Measurements from ENCODE around the gene ARPIN. TPM values are rescaled to one million over a fixed set of nuclear protein-coding genes. Genes with fewer than 3 reads are reported as not detected.

ARPIN gene
- total and polyA plus RNA-seq, 7 donors, result 16.2 to 33.5 (median 19.3) TPM

DNA sequence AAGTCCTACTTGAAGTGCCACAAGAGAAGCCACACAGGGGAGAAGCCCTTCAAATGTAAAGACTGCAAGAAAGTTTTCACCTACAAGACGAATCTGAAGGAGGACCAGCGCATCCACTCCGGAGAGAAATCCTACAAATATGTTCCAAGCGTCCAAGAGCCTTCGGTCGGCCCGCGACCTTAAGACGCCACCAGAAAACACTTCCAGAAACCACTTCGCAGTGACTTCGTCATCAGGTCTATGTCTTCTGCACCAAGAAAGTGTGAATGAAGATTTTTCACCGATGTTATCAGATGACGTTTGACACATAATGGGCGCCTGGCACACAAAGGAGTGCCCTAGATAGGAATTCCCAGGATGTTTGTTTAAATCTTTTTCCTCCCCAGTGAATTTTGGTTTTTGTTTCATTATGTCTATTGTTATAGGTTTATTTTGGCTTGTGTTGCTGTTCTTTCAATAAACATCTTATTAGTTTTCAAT is 24.1 kb upstream of the ARPIN start:
- 85 to 90% methylated on average over 14 of the region's 14 CpGs for WGBS, 2 donors
- TF ChIP-seq, protein P1, sequence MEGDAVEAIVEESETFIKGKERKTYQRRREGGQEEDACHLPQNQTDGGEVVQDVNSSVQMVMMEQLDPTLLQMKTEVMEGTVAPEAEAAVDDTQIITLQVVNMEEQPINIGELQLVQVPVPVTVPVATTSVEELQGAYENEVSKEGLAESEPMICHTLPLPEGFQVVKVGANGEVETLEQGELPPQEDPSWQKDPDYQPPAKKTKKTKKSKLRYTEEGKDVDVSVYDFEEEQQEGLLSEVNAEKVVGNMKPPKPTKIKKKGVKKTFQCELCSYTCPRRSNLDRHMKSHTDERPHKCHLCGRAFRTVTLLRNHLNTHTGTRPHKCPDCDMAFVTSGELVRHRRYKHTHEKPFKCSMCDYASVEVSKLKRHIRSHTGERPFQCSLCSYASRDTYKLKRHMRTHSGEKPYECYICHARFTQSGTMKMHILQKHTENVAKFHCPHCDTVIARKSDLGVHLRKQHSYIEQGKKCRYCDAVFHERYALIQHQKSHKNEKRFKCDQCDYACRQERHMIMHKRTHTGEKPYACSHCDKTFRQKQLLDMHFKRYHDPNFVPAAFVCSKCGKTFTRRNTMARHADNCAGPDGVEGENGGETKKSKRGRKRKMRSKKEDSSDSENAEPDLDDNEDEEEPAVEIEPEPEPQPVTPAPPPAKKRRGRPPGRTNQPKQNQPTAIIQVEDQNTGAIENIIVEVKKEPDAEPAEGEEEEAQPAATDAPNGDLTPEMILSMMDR (IDR thresholded peaks at IDR 0.05), result no peak
- TF ChIP-seq POLR2A (IDR thresholded peaks at IDR 0.05) (no peak), POLR2AphosphoS5 (IDR thresholded peaks at IDR 0.05) (no peak), EP300 (IDR thresholded peaks at IDR 0.05) (no peak)
- Histone ChIP-seq H3K4me3 (no peak overlapping the region), H3K9me3 (no peaks in the 10 kb centered on the region), H3K36me3 (no peaks in the 10 kb centered on the region), H3K27me3 (no peaks in the 10 kb centered on the region), H3K4me1 (peaks cover 0 to 5% (median 0%) of the 10 kb centered on the region in 4 donors), H3K27ac (no peak overlapping the region)
- intact Hi-C loops (cut with DNase I), result no loop called here
- no peak for DNase-seq

DNA sequence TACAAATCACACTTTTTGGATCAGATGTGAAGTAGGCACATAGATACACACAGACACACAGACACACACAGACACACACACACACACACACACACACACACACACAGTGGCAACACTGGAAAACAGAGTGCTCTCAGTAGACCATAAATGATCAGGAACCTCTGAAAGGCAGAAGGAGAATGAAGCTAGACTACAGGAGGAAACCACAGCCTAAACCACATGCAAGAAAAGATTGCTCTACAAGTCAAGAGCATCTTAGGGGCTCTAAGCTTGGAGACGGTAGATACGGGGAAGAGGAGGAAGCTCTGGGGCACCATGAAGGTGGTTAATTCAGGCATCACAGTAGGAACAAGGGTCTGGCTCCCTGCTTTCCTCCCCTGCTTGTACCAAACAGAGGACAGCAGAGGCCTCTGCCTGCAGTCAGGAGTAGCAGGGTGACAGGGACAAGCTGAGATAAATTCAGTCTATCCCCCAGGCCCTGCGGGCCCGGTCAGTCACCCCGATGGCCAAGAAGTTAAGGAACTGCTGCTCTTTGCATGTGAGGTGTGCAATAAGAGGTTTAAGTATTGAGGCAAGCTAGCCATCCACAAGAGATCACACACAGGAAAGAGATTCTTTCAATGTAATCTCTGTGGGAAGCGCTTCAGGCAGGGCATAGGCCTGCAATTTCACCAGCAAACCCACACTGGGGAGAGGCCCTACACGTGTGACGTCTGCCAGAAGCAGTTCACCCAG is 23.5 kb upstream of the ARPIN start:
- Histone ChIP-seq H3K36me3 (no peaks in the 10 kb centered on the region), H3K27ac (no peak overlapping the region), H3K27me3 (no peaks in the 10 kb centered on the region), H3K4me3 (no peak overlapping the region), H3K9me3 (no peaks in the 10 kb centered on the region), H3K4me1 (peaks cover 0 to 5% (median 0%) of the 10 kb centered on the region in 4 donors)
- TF ChIP-seq POLR2A (IDR thresholded peaks at IDR 0.05) (no peak), EP300 (IDR thresholded peaks at IDR 0.05) (no peak), POLR2AphosphoS5 (IDR thresholded peaks at IDR 0.05) (no peak)
- TF ChIP-seq, protein P1 (IDR thresholded peaks at IDR 0.05), result no peak
- WGBS, 2 donors, result 67 to 85% methylated on average over 8 of the region's 8 CpGs
- DNase-seq, result no peak
- intact Hi-C loops (cut with DNase I), result no loop called here

DNA sequence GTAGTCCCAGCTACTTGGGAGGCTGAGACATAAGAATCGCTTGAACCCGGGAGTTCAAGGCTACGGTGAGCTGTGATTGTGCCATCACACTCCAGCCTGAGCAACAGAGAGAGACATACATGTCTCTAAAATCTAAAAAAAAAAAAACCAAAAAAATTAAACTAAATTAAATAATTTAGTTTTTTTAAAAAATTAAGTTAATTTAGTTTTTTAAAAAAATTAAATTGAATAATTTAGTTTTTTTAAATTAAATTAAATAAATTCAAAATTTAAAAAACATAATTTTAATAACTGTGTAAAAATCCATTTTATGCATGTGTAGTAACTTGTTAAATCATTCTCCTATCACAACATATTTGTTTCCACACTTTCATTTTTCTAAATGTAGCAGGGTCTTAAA is 20.1 kb upstream of the ARPIN start:
- intact Hi-C loops (cut with DNase I), result no loop called here
- no peaks in the 10 kb centered on the region for H3K4me1 ChIP-seq
- 95 to 96% methylated on average over 3 of the region's 3 CpGs for WGBS, 2 donors
- no peak for DNase-seq
- no peaks in the 10 kb centered on the region for H3K36me3 ChIP-seq
- TF ChIP-seq POLR2AphosphoS5 (IDR thresholded peaks at IDR 0.05), result no peak
- no peak for TF ChIP-seq EP300 (IDR thresholded peaks at IDR 0.05)
- TF ChIP-seq POLR2A (IDR thresholded peaks at IDR 0.05), result no peak
- TF ChIP-seq, protein P1 (IDR thresholded peaks at IDR 0.05), result no peak
- H3K9me3 ChIP-seq, result no peaks in the 10 kb centered on the region
- H3K27ac ChIP-seq, result no peak overlapping the region
- H3K4me3 ChIP-seq, result no peak overlapping the region
- H3K27me3 ChIP-seq, result no peaks in the 10 kb centered on the region

DNA sequence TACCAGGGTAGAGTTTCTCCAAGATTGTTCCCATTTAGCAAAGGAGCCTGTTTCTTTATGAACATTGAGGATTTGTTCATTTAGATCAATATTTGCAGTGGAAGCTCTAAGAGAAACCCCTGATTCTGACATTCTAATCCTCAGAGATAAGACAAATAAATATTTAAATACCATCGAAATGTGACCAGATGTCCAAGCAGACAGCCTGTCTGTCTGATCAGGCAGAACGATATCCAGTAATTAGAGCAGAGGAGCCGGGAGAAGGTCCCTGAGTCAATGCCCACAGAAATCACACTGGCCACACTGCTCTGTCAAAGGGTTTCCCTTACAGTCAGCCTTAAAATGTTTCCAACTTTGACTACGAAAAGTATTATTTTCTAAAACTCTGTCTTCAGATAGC is 15.7 kb upstream of the ARPIN start:
- DNase-seq, result no peak
- Histone ChIP-seq H3K27me3 (no peaks in the 10 kb centered on the region), H3K9me3 (no peaks in the 10 kb centered on the region), H3K27ac (no peak overlapping the region), H3K4me3 (no peak overlapping the region), H3K36me3 (no peaks in the 10 kb centered on the region), H3K4me1 (no peaks in the 10 kb centered on the region)
- TF ChIP-seq, protein P1 (IDR thresholded peaks at IDR 0.05), result no peak
- TF ChIP-seq POLR2A (IDR thresholded peaks at IDR 0.05) (no peak), EP300 (IDR thresholded peaks at IDR 0.05) (no peak), POLR2AphosphoS5 (IDR thresholded peaks at IDR 0.05) (no peak)
- intact Hi-C loops (cut with DNase I), result no loop called here
- WGBS, 2 donors, result 72 to 77% methylated on average over 4 of the region's 4 CpGs
